Mammary epithelial cell (primary cell): ENCODE results near the gene TRPM2.

Experiments
- CTCF ChIP-seq, 2 donors: IDR thresholded peaks in 1 of 2; conservative IDR thresholded peaks in 1 of 2; 2 replicates each; pipeline ENCODE4 v1.5.1; 2011 to 2012; ENCODE audit warnings: inconsistent platforms in 2 of 2, low read length in 2 of 2, mild to moderate bottlenecking in 2 of 2, control low read depth in 1 of 2, low read depth in 1 of 2; ENCODE audit not compliant: insufficient read depth in 1 of 2; ENCODE audit errors: extremely low read depth in 1 of 2
- EZH2 ChIP-seq: IDR thresholded peaks from 2 replicates; pipeline ENCODE4 v1.6.1; 2012; ENCODE audit warnings: low read length, inconsistent platforms, borderline replicate concordance

- TF ChIP-seq CTCF (conservative IDR thresholded peaks at IDR 0.05 in 1 of 2, IDR thresholded peaks at IDR 0.05 in 1 of 2; ENCODE audit: extremely low read depth in 1 of 2, insufficient read depth in 1 of 2, low read depth in 1 of 2, low read length in 2 of 2) (no peak), EZH2 (no peak)
These were observed 45.1 kb downstream of the TRPM2 start for GRCh38 chr21:44398499-44398898.
